Pons (tissue), 1 donor: ENCODE results near the gene DHRS4L2.

Experiments
- DNase-seq: peaks from one replicate; pipeline ENCODE4 v3.0.0-alpha.2; 2016; ENCODE audit warnings: low spot score

The DHRS4L2 gene

DNA sequence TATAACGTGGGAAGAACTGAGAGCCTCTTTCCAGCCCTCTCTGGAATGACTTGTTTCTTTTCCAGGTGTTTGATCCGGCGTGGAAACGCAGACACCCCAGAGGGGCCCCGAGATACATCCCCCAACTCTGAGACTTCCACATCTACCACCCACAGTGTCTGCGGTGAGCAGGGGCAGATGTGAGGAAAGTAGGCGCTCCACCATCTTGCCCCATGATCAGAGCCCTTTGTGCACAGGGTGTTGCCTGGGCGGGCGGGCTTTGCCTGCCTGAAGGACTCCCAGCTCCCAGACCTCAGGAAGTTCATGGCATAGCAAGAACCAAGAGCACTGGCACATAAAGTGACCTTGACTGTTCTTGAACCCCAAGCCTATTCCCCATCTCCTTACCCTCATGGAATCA is 65.9 kb downstream of the DHRS4L2 start:
- DNase-seq, result no peak
